ENCODE measurements around the gene CCT3. TPM values are rescaled to one million over a fixed set of nuclear protein-coding genes. Genes with fewer than 3 reads are reported as not detected.
"Not testable (repeated sequence)": the region's sequence is repeated elsewhere in the genome, so short reads cannot be mapped to it uniquely, and the experiment has no call there.

CCT3 gene
- total RNA-seq, 1 donor from 2014 or later, result 98.6 TPM

GRCh38 chr1:156346035-156346434, 7.9 kb upstream of the CCT3 start:
- DNase-seq (ENCODE audit: low spot score); ATAC-seq; intact Hi-C loops (cut with DNase I): not testable (repeated sequence)

DNA sequence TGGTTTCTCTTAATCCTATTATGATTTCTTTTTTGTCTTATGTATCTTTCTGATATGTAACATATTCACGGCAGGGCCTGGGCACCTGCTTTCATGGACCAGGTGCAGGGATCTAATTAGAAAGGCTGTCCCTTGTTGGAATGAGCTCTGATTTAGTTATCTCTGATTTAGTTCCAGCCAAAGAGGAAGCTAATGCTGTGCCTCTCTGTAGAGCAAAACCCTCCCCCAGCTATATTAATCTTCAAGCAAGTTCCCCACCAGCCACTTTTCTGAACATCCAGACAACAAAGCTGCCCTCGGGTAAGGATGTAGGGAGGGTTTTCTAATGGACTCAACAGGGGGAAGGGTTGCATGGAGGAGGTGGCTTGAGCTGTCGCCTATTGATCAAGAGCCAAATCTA, 6.3 kb upstream of the CCT3 start:
- no peak for DNase-seq (ENCODE audit: low spot score)
- intact Hi-C loops (cut with DNase I), result no loop called here
- ATAC-seq, result no peak

GRCh38 chr1:156342166-156342955, 4.3 kb upstream of the CCT3 start:
- intact Hi-C loops (cut with DNase I), result no loop called here
- ATAC-seq (no peak), DNase-seq (ENCODE audit: low spot score) (no peak)

DNA sequence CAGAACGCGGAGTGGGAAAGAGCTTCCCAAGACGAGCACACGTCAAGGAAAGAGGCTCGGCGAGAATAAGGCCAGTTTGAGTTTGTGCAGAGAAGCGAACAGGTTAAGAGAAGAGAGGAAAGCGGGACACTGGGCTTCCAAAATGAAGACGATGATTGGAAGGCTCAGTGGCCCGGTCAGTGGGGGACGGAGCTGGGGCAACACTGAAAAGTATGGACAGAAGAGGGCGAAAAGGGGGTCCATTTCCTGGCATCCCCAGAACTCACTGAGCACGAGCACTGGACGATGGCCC, 258 bp downstream of the CCT3 start:
- DNase-seq (ENCODE audit: low spot score), result no peak
- peak; percentile 32 for ATAC-seq
- intact Hi-C loops (cut with DNase I), result no loop called here

DNA sequence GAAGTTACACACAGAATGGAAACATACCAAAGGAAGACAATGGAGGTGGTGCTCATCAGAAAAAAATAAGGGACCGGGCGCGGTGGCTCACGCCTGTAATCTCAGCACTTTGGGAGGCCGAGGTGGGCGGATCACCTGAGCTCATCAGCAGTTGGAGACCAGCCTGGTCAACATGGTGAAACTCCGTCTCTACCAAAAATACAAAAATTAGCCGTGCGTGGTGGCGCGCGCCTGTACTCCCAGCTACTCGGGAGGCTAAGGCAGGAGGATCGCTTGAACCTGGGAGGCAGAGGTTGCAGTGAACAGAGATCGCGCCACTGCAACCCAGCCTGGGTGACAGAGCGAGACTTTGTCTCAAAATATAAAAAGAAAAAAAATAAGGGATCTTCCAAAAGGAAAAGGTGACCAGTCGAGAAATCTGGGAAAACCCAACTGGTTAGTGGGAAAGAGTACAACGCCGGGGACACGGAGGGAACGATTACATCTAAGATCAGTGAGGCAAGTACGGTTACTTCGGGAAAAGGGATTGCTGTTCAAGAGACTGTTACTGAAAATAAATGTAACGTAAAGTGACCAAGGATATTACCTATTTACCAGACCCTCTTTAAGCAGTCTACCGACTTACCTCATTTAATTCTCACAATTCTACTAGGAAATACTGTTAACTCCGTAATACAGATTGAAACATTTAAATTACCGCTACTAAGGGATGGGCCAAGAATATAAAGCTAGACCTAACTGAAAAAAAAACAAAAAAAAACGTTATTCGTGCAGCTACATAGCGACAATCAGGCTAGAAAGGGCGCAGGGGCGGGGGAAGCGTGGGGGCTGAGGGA, 822 bp downstream of the CCT3 start:
- DNase-seq (ENCODE audit: low spot score) (no peak), ATAC-seq (no peak)
- intact Hi-C loops (cut with DNase I), result no loop called here

GRCh38 chr1:156336242-156336641, 1.9 kb downstream of the CCT3 start:
- ATAC-seq, result no peak

DNA sequence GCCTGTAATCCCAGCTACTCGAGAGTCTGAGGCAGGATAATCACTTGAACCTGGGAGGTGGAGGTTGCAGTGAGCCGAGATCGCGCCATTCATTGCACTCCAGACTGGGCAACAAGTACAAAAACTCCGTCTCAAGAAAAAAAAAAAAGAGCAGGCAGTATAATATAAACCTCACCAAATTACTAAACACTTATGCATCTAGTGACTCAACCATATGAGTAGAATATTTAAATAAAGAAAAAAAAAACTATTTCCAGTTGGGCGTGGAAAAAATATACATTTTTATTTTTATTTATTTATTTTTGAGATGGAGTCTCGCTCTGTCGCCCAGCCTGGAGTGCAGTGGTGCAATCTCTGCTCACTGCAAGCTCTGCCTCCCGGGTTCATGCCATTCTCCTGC, 14.9 kb downstream of the CCT3 start:
- ATAC-seq; intact Hi-C loops (cut with DNase I); DNase-seq (ENCODE audit: low spot score): not testable (repeated sequence)

More at GRCh38 chr1:156336242-156336641, 1.9 kb downstream of the CCT3 start:
- intact Hi-C loops (cut with DNase I), result no loop called here
- no peak for DNase-seq (ENCODE audit: low spot score)

GRCh38 chr1:156320560-156320959, 17.5 kb downstream of the CCT3 start:
- DNase-seq (ENCODE audit: low spot score) (no peak), ATAC-seq (no peak)
- intact Hi-C loops (cut with DNase I), result no loop called here

DNA sequence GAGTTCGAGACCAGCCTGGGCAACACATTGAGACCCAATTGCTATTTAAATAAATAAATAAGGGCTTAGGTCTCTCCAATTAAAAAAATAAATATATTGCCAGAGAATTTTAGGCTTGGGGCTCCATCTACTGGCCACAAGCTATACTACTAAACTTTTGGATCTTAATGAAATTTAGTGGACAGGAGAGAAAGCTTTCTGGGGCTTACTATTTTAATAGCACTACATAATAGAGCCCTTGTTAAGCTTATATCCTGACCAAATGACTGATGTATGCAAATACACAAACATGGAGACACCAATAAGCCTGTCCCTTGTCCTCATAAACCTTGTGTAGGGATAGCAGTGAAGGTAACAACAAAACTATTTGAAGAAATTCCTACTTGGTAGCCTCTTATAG, 18.4 kb downstream of the CCT3 start:
- intact Hi-C loops (cut with DNase I), result no loop called here
- DNase-seq (ENCODE audit: low spot score) (peak; percentile 27), ATAC-seq (no peak)

GRCh38 chr1:156316909-156317308, 21.2 kb downstream of the CCT3 start:
- intact Hi-C loops (cut with DNase I), result no loop called here
- ATAC-seq (no peak), DNase-seq (ENCODE audit: low spot score) (no peak)

GRCh38 chr1:156310962-156311361, 27.1 kb downstream of the CCT3 start:
- ATAC-seq (no peak), DNase-seq (ENCODE audit: low spot score) (peak; percentile 54)
- intact Hi-C loops (cut with DNase I), result no loop called here

DNA sequence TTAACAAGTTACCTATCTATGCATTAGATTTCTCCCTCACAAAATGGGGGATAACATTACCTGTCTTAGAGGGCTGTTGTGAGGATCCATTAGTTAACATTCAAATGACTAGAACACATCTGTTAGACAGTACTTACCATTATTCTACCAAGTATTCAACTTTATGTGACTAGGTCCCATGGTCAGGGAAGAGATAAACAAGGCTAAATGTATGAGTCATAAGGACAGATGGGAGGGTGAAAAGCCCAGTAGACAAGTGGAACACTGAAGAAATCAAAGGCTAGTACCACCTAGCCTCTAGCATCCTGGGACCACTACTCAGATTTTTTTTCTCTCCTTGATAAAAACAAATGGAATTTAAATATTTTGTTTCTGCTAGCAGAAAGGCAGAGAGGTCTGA, 30.0 kb downstream of the CCT3 start:
- intact Hi-C loops (cut with DNase I), result no loop called here
- no peak for ATAC-seq

DNA sequence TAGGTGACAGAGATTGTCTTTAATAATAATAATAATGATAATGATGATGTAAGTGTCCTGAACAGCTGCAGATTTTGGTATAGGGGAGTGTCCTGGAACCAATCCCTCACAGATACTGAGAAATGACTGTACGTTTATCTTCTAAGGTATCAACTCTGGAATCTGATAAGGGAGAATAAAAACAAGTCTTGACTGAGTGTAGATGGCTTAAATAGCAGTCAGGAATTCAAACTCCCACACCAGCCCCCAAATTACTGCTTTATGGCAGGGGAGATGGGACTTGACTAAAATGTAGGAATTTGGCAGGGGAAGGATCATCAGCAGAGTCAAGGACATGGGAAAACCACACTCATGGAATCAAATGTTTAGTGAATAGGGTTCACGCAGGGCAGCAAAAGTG, 32.9 kb downstream of the CCT3 start:
- ATAC-seq (no peak), DNase-seq (ENCODE audit: low spot score) (no peak)
- intact Hi-C loops (cut with DNase I), result no loop called here

More for the DNA sequence above, 30.0 kb downstream of the CCT3 start:
- DNase-seq (ENCODE audit: low spot score), result no peak

- DNase-seq (ENCODE audit: low spot score) (no peak), ATAC-seq (no peak)
- intact Hi-C loops (cut with DNase I), result no loop called here
Measured at GRCh38 chr1:156303241-156303640, 34.9 kb downstream of the CCT3 start.

DNA sequence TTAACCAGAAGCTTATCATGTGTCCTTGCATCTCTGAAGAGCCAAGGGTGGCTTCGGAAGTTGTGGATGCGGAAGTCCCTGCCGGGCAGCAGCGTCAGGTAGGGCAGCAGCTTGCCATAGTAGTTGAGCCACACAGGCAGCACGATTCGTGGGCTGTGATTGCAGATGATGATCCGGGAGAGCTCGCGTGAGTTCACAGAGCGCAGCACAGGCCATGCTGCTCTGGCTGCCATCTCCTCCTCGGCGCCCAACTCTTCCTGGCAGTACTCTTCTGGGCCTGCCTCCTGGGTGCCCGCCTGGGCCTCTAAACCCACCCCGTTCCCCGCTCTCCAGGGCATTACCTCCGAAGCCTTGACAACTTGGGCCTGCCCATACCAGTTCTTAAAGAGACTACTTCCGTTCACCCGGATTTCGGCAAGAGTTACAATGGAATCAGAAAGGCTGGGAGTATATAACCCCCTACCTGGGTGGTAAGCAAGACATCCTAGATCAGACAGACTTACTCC, 39.2 kb downstream of the CCT3 start, which contains the start of gene VHLL:
VHLL (minus strand) TSS at position 456 of the 506 bp plus-strand sequence; CDS start at position 338, 118 bp downstream.
- ATAC-seq (no peak), DNase-seq (ENCODE audit: low spot score) (peak; percentile 48)
- intact Hi-C loops (cut with DNase I), result no loop called here

DNA sequence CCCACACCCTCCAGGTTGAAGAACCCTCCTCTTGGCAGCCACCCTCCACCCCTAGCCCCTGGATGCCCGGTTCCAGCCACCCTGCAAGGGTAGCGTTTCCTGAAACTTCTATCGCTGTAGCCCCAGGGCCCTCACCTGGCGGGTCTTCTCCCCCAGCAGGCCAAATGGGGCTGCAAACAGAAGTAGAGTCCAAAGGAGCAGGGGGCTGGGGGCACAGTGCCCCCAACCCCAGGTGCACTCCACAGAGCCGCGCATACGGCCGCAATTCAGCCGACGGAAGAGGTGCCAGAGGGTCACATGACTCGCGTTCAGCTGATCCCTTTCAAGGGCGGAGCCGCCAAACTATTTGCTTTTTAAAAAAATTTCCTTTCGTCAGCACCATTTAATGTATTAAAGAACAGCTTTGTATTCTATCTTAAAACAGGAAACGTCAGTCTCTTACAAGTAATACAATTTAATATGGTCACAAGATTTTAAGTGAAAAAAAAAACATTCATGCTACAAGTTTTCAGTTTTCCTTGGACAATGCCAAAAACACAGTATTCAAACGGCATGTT, 42.6 kb downstream of the CCT3 start, which contains the start of gene GLMP:
GLMP (minus strand) TSS at position 289 of the 557 bp plus-strand sequence; CDS start at position 255, 34 bp downstream.
- DNase-seq (ENCODE audit: low spot score) (peak; percentile 85), ATAC-seq (peak; percentile 63)
- intact Hi-C loops (cut with DNase I), result no loop called here

- intact Hi-C loops (cut with DNase I), result no loop called here
- no peak for ATAC-seq
- no peak for DNase-seq (ENCODE audit: low spot score)
Measured at GRCh38 chr1:156293895-156294294, 44.2 kb downstream of the CCT3 start.

DNA sequence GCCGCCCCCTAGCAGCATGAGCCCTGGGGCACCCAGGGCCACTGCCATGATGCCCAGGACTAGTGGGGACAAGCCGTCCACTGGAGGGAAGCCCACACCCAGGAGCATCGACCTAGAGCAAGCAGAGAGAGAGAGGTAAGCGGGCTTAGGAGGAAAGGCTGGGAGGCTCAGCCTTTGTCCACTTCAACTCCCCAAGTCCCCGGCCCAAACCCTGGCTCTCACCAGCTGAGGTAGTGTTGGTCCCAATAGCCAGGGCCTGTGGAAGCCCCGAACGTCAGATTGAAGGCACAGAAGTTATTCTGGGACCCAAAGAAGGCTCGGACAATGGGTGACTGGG, 45.0 kb downstream of the CCT3 start:
- no peak for ATAC-seq
- intact Hi-C loops (cut with DNase I), result no loop called here
- no peak for DNase-seq (ENCODE audit: low spot score)

DNA sequence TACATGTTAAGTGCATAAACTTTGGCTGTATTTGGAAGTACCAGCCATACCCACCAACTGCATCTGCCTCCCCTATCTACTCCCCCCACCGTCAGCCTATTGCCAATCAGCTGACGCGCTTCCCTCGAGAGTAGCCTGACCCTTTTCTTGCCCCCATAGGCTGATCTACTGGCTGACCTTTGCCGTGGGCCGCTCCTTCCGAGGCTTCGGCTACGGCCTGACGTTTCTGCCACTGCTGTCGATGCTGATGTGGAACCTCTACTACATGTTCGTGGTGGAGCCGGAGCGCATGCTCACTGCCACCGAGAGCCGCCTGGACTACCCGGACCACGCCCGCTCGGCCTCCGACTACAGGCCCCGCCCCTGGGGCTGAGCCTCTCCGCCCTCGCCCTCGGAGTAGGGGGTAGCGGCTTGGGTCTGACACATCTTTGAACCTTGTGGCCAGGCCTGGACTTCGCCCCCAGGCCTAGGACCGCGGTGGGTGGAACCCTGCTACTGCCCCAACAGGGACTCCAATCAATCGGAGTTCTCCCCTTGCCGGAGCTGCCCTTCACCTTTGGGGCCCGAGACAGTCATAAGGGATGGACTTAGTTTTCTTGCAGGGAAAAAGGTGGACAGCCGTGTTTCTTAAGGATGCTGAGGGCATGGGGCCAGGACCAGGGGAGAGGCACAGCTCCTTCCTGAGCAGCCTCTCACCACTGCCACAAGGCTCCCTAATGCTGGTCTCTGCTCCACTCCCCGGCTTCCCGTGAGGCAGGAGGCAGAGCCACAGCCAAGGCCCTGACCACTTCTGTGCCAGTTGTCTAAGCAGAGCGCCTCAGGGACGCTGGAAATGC, 46.6 kb downstream of the CCT3 start:
- intact Hi-C loops (cut with DNase I), result no loop called here
- DNase-seq (ENCODE audit: low spot score) (peak; percentile 94), ATAC-seq (peak; percentile 97)
